Bronchial epithelial cell (primary cell): Measurements from ENCODE around the gene EVA1A. TPM values are rescaled to one million over a fixed set of nuclear protein-coding genes. Genes with fewer than 3 reads are reported as not detected.

Experiments
- DNase-seq: peaks from one replicate; pipeline ENCODE4 v3.0.0-alpha.2; 2010; ENCODE audit warnings: low read depth
- FAIRE-seq: peaks from 2 replicates; lab custom pipeline; 2011; peaks lifted over from hg19 to GRCh38; lab: Jason Lieb, UNC
- H3K27me3 ChIP-seq: 2 replicates; pipeline ENCODE4 v1.5.1; 2011; ENCODE audit warnings: low read length; ENCODE audit not compliant: control insufficient read depth, insufficient read depth
- H3K36me3 ChIP-seq: 2 replicates; pipeline ENCODE4 v1.5.1; 2011; ENCODE audit warnings: low read length; ENCODE audit not compliant: control insufficient read depth, insufficient read depth
- H3K4me3 ChIP-seq: 2 replicates; pipeline ENCODE4 v1.5.1; 2011; ENCODE audit warnings: mild to moderate bottlenecking, low read depth, low read length, control low read depth
- CTCF ChIP-seq: IDR thresholded peaks from 2 replicates; pipeline ENCODE4 v1.5.1; 2011; ENCODE audit warnings: mild to moderate bottlenecking, moderate library complexity, low read length, control low read depth, inconsistent platforms; ENCODE audit not compliant: insufficient read depth, severe bottlenecking
- total RNA-seq: library from RNA; depleted of rRNA; stranded (reverse); fragments of >200 nt; gene quantifications from 2 replicates; pipeline ENCODE4 v1.2.1, GENCODE V29; 2014

EVA1A gene
- 4.6 and 5.8 TPM in 2 replicates for total RNA-seq

GRCh38 chr2:75560768-75561565 lies at the start of gene EVA1A:
TSS of gene EVA1A (minus strand) at chr2:75560939. CDS start at chr2:75518140, 42,799 bp downstream.
- Histone ChIP-seq H3K4me3 (peak within 1 kb of the TSS; percentile 56), H3K27me3 (no peaks in the 10 kb centered on the region), H3K36me3 (no peaks in the 10 kb centered on the region)
- FAIRE-seq (no peak), DNase-seq (peak; percentile 63)
- no peak for TF ChIP-seq CTCF

- no peaks in the 10 kb centered on the region for H3K36me3 ChIP-seq
- FAIRE-seq (no peak), DNase-seq (no peak)
- no peak overlapping the region for H3K4me3 ChIP-seq
- no peaks in the 10 kb centered on the region for H3K27me3 ChIP-seq
- no peak for TF ChIP-seq CTCF
Observed at GRCh38 chr2:75609937-75610508, 49.3 kb upstream of the EVA1A start.

- Histone ChIP-seq H3K4me3 (no peak overlapping the region), H3K36me3 (no peaks in the 10 kb centered on the region), H3K27me3 (no peaks in the 10 kb centered on the region)
- no peak for TF ChIP-seq CTCF
- FAIRE-seq (no peak), DNase-seq (no peak)
Observed at GRCh38 chr2:75609334-75609689, 48.6 kb upstream of the EVA1A start.

- DNase-seq: peak; percentile 56
- TF ChIP-seq CTCF: peak; percentile 99
- no peaks in the 10 kb centered on the region for H3K27me3 ChIP-seq
- no peak for FAIRE-seq
- H3K36me3 ChIP-seq: no peaks in the 10 kb centered on the region
- H3K4me3 ChIP-seq: no peak overlapping the region
Observed at GRCh38 chr2:75608684-75609333, 48.1 kb upstream of the EVA1A start.

GRCh38 chr2:75607988-75608683 lies 47.4 kb upstream of the EVA1A start:
- DNase-seq: no peak
- Histone ChIP-seq H3K27me3 (no peaks in the 10 kb centered on the region), H3K4me3 (no peak overlapping the region), H3K36me3 (no peaks in the 10 kb centered on the region)
- TF ChIP-seq CTCF: no peak
- no peak for FAIRE-seq
